Ramos (cell line): ENCODE results near the gene KRTAP4-3.
"Not testable (repeated sequence)": the region's sequence is repeated elsewhere in the genome, so short reads cannot be mapped to it uniquely, and the experiment has no call there.

Experiments used
- in situ Hi-C: fragments of 300-500 bp; cut with MboI; formaldehyde crosslinking; loops from one replicate; pipeline ENCODE4 v1.14.3; 2022; ENCODE audit warnings: low sequenced_read_pairs; ENCODE audit not compliant: unreplicated experiment

The KRTAP4-3 gene

DNA sequence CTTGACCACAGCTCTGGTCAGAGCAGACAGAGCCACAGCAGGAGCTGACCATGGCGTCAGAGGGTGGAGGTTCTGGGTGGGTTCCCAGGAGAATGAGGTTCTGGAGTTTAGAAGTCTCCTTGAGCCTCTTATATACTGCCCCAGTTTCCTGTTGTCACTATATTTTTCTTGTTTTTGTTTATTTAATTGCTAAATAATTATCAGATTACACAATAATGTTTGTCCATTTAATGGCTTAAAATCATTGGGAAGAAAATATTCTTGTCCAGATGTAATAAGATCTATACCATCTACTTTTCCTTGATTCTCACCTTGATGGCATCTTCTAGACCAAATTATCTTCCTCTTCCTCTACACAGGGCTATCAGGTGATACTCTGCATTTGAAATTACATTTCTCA, at the start of gene KRTAP4-3:
KRTAP4-3 (minus strand) TSS at position 101 of the 400 bp plus-strand sequence; CDS start at position 52, 49 bp downstream.
- in situ Hi-C loops = no loop called here

GRCh38 chr17:41215681-41216080, 47.7 kb upstream of the KRTAP4-3 start:
- in situ Hi-C loops = no loop called here

- in situ Hi-C loops = no loop called here
These were observed 44.6 kb upstream of the KRTAP4-3 start for GRCh38 chr17:41212524-41213169.

DNA sequence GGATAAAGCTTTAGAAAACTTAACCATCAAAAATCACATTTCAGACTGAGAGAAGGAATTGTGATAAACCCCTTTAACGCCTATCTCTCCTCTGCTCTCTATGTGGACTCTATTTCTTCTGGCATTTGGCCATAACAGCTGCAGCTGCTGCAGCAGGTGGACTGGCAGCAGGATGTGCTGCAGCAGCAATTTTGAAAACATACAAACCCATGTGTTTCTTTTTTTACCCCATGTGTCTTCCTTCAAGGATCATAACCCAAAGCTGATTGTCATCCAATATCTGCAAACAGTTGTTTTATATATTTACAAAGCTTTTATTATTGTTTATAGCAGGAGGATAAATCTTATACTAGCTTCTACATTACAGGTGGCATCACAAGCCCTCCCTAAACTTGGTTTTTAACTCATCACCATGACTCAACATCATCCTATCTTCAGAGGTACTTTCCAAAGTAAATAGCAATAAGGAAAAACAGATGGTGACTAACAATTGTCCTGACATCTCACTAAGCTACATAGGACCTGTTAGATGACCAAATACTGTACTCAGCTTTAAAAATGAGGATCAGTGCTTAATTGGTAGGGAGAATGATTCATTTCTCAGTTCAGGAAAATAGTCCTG, 43.9 kb upstream of the KRTAP4-3 start:
- in situ Hi-C loops = no loop called here

DNA sequence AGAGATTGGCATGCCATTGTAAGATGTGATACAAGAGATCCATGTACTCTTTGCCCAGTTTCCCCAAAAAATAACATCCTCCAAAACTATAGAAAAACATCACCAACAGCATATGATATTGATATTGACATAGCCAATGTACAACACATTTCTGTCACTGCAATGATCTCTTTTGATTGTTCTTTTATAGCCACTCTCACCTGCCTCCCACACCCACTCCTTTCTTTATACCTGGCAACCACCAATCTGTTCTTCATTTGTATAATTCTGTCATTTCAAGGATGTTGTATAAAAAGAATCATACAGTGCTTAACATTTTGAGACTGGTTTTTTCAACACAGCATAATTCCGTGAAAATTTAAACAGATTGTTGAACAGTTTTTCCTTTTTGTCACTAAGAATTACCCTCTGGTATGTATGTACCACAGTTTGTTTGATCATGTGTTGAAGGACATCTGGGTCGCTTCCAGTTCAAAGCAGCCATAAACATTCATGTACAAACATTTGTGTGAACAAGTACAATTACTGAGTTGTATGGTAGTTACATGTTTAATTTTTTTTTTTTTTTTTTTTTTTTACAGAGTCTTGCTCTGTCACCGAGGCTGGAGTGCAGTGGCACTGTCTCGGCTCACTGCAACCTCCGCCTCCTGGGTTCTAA, 31.5 kb upstream of the KRTAP4-3 start:
- in situ Hi-C loops = no loop called here

GRCh38 chr17:41196068-41196467, 28.0 kb upstream of the KRTAP4-3 start:
- in situ Hi-C loops = no loop called here

DNA sequence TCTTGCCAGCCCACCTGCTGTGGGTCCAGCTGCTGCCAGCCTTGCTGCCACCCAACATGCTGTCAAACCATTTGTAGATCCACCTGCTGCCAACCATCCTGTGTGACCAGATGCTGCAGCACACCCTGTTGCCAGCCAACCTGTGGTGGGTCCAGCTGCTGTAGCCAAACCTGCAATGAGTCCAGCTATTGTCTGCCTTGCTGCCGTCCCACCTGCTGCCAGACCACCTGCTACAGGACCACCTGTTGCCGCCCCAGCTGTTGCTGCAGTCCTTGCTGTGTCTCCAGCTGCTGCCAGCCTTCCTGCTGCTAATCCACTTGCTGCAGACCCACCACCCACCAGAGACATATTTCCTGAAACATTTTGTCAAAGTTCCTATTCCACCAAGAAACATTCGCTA, 22.3 kb upstream of the KRTAP4-3 start:
- in situ Hi-C loops = no loop called here

DNA sequence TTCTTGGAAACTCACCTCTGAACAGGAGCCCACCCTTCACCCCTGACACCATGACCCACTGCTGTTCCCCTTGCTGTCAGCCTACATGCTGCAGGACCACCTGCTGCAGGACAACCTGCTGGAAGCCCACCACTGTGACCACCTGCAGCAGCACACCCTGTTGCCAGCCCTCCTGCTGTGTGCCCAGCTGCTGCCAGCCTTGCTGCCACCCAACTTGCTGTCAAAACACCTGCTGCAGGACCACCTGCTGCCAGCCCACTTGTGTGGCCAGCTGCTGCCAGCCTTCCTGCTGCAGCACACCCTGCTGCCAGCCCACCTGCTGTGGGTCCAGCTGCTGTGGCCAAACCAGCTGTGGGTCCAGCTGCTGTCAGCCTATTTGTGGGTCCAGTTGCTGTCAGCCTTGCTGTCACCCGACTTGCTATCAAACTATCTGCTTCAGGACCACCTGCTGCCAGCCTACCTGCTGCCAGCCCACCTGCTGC, 21.9 kb upstream of the KRTAP4-3 start, which contains the start of gene KRTAP9-1:
KRTAP9-1 (plus strand) TSS at position 51 of the 482 bp plus-strand sequence; CDS start at position 51, 0 bp downstream.
- in situ Hi-C loops = not testable (repeated sequence)

- in situ Hi-C loops = no loop called here
These were observed 18.9 kb upstream of the KRTAP4-3 start for GRCh38 chr17:41186872-41187271.

DNA sequence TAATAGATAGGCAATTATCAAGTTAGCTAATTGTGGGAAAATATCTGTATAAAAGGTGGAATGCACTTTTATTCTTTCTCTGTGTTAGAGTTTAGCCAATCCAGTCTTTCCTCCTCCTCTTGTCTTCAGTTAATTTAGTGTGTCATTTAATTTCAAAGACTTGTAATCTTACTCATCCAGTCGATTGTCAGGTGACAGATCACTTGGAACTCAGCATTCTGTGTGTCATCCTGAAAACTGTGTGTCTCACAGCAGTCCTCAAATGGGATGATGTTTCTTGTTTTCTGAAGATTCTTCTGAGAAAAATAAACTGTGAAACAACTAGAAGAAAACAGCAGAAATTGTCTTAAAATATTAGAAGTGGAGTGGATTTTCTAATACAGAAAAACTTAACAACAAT, 17.0 kb upstream of the KRTAP4-3 start:
- in situ Hi-C loops = no loop called here

GRCh38 chr17:41184480-41184961, 16.5 kb upstream of the KRTAP4-3 start, which contains the start of gene KRTAP4-1:
TSS of gene KRTAP4-1 (minus strand) at chr17:41184911. CDS start at chr17:41184854, 57 bp downstream.
- in situ Hi-C loops = no loop called here

GRCh38 chr17:41178843-41179616, 11.0 kb upstream of the KRTAP4-3 start:
- in situ Hi-C loops = no loop called here

DNA sequence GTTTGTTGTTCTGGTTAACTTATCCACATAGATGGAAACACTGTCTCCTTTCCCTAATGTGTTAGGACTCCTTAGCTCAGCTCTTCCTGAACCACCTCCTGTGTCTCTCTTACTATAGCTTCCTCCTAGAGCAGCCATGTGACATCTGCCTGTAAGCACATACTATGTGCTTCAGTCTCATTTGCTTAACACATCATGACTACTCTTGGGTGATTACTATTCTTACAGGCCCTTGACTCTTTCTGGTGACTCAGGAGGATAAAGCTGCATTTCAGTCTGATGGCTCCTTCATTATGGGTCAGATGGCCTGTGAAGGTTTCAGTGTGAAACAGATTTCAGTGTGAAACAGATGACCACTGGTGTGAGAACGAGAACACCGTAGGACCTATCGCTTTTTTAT, 10.3 kb upstream of the KRTAP4-3 start:
- in situ Hi-C loops = no loop called here

DNA sequence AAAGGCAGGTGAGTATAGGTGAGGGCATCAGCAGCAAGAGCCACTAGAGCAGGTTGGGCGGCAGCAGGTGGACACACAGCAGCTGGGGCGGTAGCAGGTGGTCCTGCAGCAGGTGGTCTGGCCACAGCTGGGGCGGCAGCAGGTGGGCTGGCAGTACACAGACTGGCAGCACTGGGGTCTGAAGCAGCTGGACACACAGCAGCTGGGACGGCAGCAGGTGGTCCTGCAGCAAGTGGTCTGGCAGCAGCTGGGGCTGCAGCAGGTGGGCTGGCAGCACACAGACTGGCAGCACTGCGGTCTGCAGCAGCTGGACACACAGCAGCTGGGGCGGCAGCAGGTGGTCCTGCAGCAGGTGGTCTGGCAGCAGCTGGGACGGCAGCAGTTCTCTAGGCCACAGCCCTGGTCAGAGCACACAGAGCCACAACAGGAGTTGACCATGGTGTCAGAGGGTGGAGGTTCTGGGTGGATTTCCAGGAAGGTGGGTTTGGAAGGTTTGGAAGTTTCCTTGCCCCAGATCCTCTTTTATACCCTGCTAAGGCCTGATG, 9.8 kb upstream of the KRTAP4-3 start, which contains the start of gene KRTAP4-2:
KRTAP4-2 (minus strand) TSS at position 495 of the 545 bp plus-strand sequence; CDS start at position 438, 57 bp downstream.
- in situ Hi-C loops = no loop called here

DNA sequence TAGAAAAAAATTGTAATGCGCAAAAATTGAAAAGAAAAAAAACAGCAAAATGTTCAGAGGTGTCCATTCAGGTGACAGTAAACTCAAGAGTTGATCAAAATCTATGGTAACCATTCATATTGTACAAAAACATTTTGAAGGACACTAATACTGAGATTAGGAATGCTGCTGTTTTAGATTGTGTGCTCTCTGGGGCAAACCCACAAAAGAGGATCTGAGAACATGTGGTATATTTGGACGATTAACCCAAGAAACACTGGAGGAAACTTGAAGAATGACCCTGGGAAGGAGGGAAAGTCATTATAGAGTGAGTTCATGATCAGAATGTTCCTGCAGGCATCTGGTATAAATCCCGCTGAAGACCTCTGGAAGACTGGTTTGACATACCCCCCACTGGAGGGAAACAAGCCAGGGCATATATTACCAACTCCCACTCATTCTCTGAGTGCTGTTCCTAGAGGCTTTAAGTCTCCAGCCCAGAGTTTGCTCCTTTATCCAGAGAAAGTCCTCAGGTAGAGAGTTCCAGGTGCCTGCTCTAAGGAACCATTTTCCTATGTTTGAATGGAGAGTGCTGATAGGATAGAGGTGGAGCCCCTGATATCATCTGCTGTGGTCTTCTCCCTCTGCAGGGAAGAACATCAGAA, 8.8 kb upstream of the KRTAP4-3 start:
- in situ Hi-C loops = no loop called here

DNA sequence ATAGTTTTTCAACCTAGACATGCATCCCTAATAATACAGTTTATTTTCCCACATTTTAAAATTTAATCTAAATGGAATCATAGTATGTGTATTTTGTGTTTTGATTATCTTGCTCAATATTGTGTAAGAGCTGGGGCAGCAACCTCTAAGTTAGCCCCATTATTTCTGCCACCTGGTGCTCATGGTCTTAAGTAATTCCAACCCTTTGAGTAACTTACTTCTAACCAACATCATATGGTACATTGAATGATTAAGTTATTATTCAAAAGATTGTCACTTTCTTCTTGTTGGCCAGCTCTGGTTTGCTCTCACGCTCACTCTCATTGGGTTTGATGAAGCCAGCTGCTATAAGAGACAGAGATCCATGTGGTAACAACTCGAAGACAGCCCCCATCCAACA, 3.9 kb upstream of the KRTAP4-3 start:
- in situ Hi-C loops = no loop called here

DNA sequence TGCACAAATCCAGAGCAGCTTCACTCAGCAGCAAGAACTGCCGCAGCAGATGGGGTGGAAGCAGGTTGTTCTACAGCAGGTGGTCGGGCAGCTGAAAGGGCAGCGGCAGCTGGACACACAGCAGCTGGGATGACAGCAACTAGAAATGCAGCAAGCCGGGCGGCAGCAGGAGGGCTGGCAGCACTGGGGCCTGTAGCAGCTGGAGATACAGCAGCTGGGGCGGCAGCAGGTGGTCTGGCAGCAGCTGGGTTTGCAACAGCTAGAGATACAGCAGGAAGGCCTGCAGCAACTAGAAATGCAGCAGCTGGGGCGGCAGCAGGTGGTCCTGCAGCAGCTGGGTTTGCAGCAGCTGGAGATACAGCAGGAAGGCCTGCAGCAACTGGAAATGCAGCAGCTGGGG, 460 bp downstream of the KRTAP4-3 start:
- in situ Hi-C loops = no loop called here

DNA sequence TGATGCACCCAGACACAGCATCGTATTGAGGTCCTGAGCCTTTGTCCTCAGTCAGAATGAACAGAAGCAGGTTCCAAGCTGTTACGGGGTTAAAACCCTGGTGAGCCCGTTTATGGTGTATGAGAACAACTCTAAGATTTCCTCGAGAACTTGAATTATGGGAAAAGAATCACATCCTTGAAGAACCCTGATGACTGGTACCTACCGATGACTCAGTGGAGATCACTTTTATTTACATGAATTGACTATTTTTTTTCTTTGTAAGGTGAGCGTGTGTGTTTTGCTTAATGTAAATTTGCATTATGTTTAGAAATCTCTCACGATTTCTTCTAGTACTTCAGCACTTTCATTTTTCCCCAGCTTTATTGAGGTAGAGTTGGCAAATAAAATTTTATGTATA, 4.2 kb downstream of the KRTAP4-3 start:
- in situ Hi-C loops = no loop called here

GRCh38 chr17:41160648-41161047, 7.4 kb downstream of the KRTAP4-3 start, which contains the start of gene KRTAP4-4:
TSS of gene KRTAP4-4 (minus strand) at chr17:41160748. CDS start at chr17:41160691, 57 bp downstream.
- in situ Hi-C loops = no loop called here
